ENCODE results near the gene CCDC187.

Gene CCDC187

GRCh38 chr9:136209786-136210185 lies 94.1 kb downstream of the CCDC187 start:
- Histone ChIP-seq H3K9me3 (ENCODE audit: insufficient read depth, low read length, severe bottlenecking) (no peaks in the 10 kb centered on the region), H3K4me3 (ENCODE audit: low read depth in 1 of 2, low read length in 2 of 2) (no peak overlapping the region), H3K9ac (ENCODE audit: low read depth, low read length) (no peak overlapping the region), H3K27me3 (ENCODE audit: insufficient read depth, low read length, poor library complexity) (no peaks in the 10 kb centered on the region), H3K36me3 (ENCODE audit: insufficient read depth, low read length) (peaks cover 37% of the 10 kb centered on the region), H3K79me2 (ENCODE audit: insufficient read depth, low read length) (no peaks in the 10 kb centered on the region), H3K4me2 (ENCODE audit: insufficient read depth, low read length) (no peak overlapping the region), H2AFZ (ENCODE audit: low read depth, low read length) (no peak overlapping the region), H3K4me1 (ENCODE audit: insufficient read depth, low read length) (no peaks in the 10 kb centered on the region), H4K20me1 (ENCODE audit: insufficient read depth, low read length) (peaks cover 8% of the 10 kb centered on the region; the same call in 1 of the 2 replicates), H3K27ac (ENCODE audit: low read length) (no peak overlapping the region)
- TF ChIP-seq CTCF (IDR thresholded peaks at IDR 0.05; ENCODE audit: borderline replicate concordance, extremely low read depth, low read length, poor library complexity, severe bottlenecking), result no peak
- TF ChIP-seq EZH2 (IDR thresholded peaks at IDR 0.05; ENCODE audit: borderline replicate concordance, low read depth, low read length, severe bottlenecking), result no peak
- no peak for ATAC-seq (ENCODE audit: insufficient read depth, low read depth)
- DNase-seq, result no peak

DNA sequence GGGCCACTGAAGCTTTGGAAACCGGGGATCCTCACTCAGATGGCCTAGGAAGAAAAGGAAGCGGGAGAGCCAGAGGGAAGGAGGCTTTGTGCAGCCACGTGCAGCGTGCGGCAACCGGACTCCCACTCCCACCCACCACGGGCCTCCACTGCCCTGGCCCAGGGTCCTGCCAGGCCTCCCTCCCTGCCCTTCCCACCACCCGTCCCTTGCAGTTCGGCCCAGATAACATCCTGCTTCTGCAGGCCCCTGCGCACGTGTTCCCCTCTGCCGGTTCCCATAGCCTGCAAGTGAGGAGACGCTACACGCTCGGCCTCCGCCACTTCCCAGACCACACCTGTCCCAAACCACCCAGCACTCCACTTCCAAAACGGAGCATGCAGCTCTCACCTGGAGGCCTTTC lies 94.7 kb downstream of the CCDC187 start:
- Histone ChIP-seq H3K4me2 (ENCODE audit: insufficient read depth, low read length) (no peak overlapping the region), H3K9me3 (ENCODE audit: insufficient read depth, low read length, severe bottlenecking) (no peaks in the 10 kb centered on the region), H4K20me1 (ENCODE audit: insufficient read depth, low read length) (peaks cover 14% of the 10 kb centered on the region), H3K36me3 (ENCODE audit: insufficient read depth, low read length) (peaks cover 31% of the 10 kb centered on the region), H3K9ac (ENCODE audit: low read depth, low read length) (no peak overlapping the region), H3K27me3 (ENCODE audit: insufficient read depth, low read length, poor library complexity) (no peaks in the 10 kb centered on the region), H3K4me1 (ENCODE audit: insufficient read depth, low read length) (no peaks in the 10 kb centered on the region), H3K27ac (ENCODE audit: low read length) (no peak overlapping the region), H3K79me2 (ENCODE audit: insufficient read depth, low read length) (no peaks in the 10 kb centered on the region), H3K4me3 (ENCODE audit: low read depth in 1 of 2, low read length in 2 of 2) (no peak overlapping the region), H2AFZ (ENCODE audit: low read depth, low read length) (no peak overlapping the region)
- DNase-seq (no peak), ATAC-seq (ENCODE audit: insufficient read depth, low read depth) (no peak)
- no peak for TF ChIP-seq EZH2 (IDR thresholded peaks at IDR 0.05; ENCODE audit: borderline replicate concordance, low read depth, low read length, severe bottlenecking)
- no peak for TF ChIP-seq CTCF (IDR thresholded peaks at IDR 0.05; ENCODE audit: borderline replicate concordance, extremely low read depth, low read length, poor library complexity, severe bottlenecking)

- ATAC-seq (ENCODE audit: insufficient read depth, low read depth), result no peak
- H2AFZ ChIP-seq (ENCODE audit: low read depth, low read length), result no peak overlapping the region
- H3K27me3 ChIP-seq (ENCODE audit: insufficient read depth, low read length, poor library complexity), result no peaks in the 10 kb centered on the region
- no peak overlapping the region for H3K4me3 ChIP-seq (ENCODE audit: low read depth in 1 of 2, low read length in 2 of 2)
- TF ChIP-seq EZH2 (IDR thresholded peaks at IDR 0.05; ENCODE audit: borderline replicate concordance, low read depth, low read length, severe bottlenecking) (no peak), CTCF (IDR thresholded peaks at IDR 0.05; ENCODE audit: borderline replicate concordance, extremely low read depth, low read length, poor library complexity, severe bottlenecking) (no peak)
- H3K4me2 ChIP-seq (ENCODE audit: insufficient read depth, low read length), result no peak overlapping the region
- H3K4me1 ChIP-seq (ENCODE audit: insufficient read depth, low read length), result no peaks in the 10 kb centered on the region
- DNase-seq, result no peak
- no peaks in the 10 kb centered on the region for H3K79me2 ChIP-seq (ENCODE audit: insufficient read depth, low read length)
- no peak overlapping the region for H3K9ac ChIP-seq (ENCODE audit: low read depth, low read length)
- no peaks in the 10 kb centered on the region for H3K9me3 ChIP-seq (ENCODE audit: insufficient read depth, low read length, severe bottlenecking)
- no peak overlapping the region for H3K27ac ChIP-seq (ENCODE audit: low read length)
- peaks cover 26% of the 10 kb centered on the region for H3K36me3 ChIP-seq (ENCODE audit: insufficient read depth, low read length)
- peaks cover 15% of the 10 kb centered on the region for H4K20me1 ChIP-seq (ENCODE audit: insufficient read depth, low read length)
Measured at GRCh38 chr9:136208675-136209074, 95.2 kb downstream of the CCDC187 start.

DNA sequence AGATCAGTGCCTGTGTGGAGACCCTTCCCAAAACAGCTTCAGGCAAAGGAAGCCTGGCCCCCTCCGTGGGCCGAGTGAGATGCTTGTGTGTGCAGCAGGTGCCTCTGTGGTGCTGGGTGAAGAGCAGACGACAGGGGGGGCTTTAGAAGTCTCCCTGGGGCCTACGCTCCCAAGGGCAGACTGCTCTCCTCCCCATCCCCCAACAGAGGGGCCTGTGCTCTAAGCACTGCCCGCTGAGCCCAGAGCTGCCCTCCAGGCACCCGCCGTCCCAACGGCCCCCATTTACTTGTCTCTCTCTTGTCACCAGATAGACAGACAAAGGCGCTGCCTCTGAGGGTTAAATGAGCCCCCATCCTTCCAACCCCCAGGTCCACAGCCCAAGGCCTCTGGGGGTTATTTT lies 96.3 kb downstream of the CCDC187 start:
- no peak overlapping the region for H3K9ac ChIP-seq (ENCODE audit: low read depth, low read length)
- peaks cover 15% of the 10 kb centered on the region for H4K20me1 ChIP-seq (ENCODE audit: insufficient read depth, low read length)
- ATAC-seq (ENCODE audit: insufficient read depth, low read depth) (no peak), DNase-seq (no peak)
- no peak for TF ChIP-seq EZH2 (IDR thresholded peaks at IDR 0.05; ENCODE audit: borderline replicate concordance, low read depth, low read length, severe bottlenecking)
- no peak for TF ChIP-seq CTCF (IDR thresholded peaks at IDR 0.05; ENCODE audit: borderline replicate concordance, extremely low read depth, low read length, poor library complexity, severe bottlenecking)
- peaks cover 17% of the 10 kb centered on the region for H3K36me3 ChIP-seq (ENCODE audit: insufficient read depth, low read length)
- H3K79me2 ChIP-seq (ENCODE audit: insufficient read depth, low read length), result no peaks in the 10 kb centered on the region
- H3K4me2 ChIP-seq (ENCODE audit: insufficient read depth, low read length), result no peak overlapping the region
- H3K4me3 ChIP-seq (ENCODE audit: low read depth in 1 of 2, low read length in 2 of 2), result no peak overlapping the region
- H3K9me3 ChIP-seq (ENCODE audit: insufficient read depth, low read length, severe bottlenecking), result no peaks in the 10 kb centered on the region
- no peak overlapping the region for H3K27ac ChIP-seq (ENCODE audit: low read length)
- H3K27me3 ChIP-seq (ENCODE audit: insufficient read depth, low read length, poor library complexity), result no peaks in the 10 kb centered on the region
- no peak overlapping the region for H2AFZ ChIP-seq (ENCODE audit: low read depth, low read length)
- H3K4me1 ChIP-seq (ENCODE audit: insufficient read depth, low read length), result no peaks in the 10 kb centered on the region
